HG03159 (cell line): ENCODE data around the gene RNH1.
A peak's percentile ranks its signal among the peaks of the same experiment; 100 is the strongest.

ENCODE experiments used
- ATAC-seq: cut with Tn5 transposase; IDR thresholded peaks from one replicate; pipeline ENCODE4 v1.9.1; 2021; ENCODE audit warnings: mild to moderate bottlenecking, moderate library complexity; ENCODE audit not compliant: unreplicated experiment

The RNH1 gene

DNA sequence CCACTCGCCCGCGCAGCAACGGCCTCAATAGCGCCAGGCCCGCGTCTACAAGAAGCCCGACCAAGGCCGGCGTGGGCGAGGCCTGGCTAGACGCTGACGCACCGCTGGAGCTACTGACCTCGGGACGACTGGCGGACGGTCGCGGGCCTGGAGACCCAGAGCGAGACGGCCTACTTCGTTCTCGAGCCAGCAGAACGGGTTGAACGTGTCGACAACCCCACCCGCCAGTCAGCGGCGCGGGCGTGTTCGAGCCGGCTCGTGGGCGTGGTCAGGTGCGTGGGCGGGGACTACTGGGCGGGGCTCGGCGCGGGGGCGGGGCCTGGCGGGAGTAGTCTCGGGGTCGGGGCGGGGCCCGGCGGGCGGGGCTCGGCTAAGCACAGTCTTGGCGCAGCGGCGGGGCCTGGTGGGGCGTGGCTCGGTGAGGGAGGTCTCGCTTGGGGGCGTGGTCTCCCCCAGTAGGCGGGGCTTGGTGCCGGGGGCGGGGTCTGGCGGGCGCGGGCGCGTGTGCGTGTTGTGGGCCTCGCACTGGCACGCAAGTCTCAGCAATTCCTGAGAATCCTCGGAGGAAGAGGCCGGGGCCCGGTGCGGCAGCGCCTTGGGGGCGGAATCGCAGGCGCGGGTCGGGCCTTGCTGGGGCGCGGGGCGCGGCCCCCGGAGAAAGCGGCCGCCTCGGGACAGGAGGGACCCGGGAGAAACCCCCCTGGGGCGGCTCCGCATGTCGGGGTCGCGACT, at the start of gene RNH1:
Gene RNH1, minus strand, starts transcription at position 248 of the 732 bp plus-strand sequence. CDS start 5,080 bp downstream, outside the sequence.
- ATAC-seq: peak; percentile 46

DNA sequence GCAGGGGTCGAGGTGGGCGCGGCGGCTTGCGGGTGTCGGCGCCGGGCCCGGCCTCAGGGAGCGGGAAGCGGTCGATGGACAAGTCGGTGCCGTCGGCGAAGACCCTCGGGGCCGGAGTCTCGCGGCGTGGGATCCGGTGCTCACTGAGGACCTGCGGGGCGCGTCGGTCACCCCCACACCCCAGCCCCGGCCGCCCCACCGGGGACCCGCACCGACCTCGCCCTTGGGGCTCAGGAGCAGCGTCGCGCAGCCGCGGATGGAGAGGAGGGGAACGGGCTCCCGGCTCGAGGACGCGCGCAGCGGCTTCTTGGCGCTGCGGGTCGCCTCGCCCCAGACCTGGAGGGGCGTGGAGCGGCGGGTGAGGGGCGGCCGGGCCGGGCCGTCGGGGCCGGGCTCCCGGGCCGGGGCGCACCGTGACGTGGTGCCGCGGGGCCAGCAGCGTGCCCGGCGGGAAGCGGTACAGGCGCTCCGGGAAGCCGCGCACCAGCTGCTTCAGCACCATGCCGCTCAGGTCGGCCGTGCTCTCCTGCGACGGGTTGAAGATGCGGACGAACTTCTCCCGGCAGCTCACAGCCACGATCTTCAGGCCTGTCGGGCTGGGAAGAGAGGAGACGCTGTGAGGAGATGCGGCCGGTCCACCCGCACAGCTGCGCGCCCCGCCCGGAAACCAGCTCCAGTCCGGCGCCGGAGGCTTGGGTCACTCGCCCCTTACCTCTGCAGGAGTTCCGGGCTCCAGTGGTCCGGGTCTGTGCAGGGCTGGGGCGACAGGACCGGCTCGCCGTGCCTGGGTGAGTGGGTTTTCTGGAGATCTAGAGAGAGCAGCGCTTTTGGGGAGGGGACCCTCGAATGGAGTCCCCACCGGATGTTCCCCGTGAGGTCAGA, 49.0 kb upstream of the RNH1 start:
- ATAC-seq: no peak

- ATAC-seq: no peak
Observed at GRCh38 chr11:555227-555779, 48.3 kb upstream of the RNH1 start.

DNA sequence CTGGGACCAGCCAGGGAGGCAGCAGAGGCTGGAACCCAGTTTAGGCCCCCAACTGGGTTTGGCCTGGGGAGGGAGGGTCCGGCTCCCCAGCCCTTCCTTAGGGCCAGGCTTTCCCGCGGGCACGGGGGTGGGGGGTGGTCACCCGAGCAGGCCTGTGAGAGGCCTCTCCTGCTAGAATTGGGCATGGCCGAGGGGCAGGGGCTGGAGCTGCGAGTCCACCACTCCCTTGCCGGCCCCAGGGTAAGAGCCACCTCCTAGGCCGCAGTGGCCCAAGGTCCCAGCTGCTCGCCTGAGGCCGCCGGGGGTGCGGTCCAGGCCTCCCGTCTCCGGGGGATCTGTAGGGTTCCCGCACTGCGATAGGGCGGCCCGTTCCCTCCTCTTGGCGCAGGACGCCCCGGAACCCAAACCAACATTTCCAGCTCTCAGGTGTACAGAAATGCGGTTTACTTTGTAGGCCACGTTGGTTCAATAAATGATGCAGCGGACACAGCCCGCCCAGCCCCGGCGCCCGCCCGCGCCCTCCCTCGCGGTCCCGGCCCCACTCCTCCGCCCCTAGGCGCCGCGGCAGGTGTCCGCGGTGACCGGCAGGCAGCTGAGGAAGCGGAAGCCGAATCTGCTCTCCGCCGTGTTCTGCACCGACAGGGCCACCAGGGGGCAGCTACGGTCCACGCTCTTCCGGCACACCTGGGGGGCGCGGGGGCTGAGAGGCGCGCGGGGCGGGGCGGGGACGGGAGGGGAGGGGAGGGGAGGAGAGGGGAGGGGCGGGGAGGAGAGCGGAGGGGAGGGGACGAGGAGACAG, 47.6 kb upstream of the RNH1 start:
- no peak for ATAC-seq

- no peak for ATAC-seq
Observed at GRCh38 chr11:553988-554340, 46.9 kb upstream of the RNH1 start.

DNA sequence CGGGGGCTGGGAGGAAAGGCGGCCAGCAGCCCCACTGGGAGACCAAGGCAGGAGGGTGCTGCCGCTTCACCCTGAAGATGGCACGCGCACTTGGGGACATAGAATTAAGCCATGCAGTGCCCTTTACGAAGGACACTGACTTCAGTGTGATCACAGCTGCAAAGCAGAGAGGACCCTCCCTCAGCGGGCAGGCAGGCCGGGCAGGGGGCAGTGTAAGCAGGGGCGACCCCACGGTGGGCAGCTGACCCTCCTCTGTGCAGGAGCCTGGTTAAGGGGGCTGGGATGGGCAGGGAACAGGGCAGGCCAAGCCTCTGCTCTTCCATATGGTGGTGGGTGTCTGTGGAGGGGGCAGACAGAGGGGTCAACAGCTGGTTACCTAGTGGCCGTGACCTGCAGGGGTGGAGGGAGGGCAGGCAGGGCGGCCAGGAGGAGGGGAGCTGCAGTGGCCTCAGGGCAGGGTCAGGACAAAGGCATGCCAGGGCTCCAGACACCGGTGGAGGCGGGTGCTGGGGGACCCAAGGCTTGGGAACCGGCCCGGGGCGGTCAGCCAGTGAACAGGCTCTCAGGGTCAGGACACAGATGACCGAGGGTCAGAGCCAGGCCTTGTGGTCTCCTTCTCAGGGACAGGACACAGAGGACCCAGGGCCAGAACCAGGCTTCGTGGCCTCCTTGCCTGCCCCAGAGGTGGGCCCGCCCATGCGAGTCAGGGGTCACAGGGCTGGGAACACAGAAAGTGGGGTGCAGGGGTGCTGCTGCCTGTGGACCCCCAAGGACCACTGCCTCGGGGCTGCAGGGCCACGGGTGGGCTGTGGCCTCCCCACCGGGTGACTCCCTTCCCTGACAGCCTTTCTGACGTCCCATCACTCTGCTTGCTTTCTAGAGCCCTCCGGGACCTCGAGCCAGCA, 46.3 kb upstream of the RNH1 start:
- no peak for ATAC-seq

DNA sequence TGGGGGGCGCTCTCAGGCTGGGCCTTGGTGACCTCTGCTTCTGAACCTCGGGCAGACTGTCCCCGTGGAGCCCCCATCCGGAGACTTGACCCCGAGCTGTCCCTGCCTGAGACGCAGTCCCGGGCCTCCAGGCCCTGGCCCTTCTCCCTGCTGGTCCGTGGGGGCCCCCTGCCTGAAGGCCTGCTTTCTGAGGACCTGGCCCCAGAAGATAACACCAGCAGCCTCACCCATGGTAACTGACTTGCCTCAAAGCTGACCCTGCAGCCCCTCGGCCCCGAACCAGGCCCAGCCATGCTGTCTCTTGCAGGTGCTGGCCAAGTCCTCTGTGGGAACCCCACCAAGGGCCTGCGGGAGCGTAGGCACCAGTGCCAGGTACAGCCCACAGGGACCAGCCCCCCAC, 44.6 kb upstream of the RNH1 start:
- ATAC-seq: no peak

DNA sequence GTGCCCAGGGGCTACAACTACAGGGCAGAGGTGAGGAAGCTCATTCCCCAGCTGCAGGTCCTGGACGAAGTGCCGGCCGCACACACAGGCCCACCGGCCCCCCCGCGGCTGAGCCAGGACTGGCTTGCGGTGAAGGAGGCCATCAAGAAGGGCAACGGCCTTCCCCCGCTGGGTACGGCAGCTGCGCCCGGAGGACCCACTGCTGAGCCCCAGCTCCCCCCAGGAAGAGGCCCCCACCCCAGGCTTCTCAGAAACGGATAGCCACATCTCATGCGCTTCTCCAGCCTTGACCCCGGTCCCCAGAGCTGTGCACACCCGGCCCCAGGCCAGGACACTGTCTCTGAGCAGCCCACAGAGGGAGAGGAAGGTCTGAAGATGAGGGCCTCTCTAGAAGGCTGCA, 44.1 kb upstream of the RNH1 start:
- no peak for ATAC-seq

- ATAC-seq: no peak
Observed at GRCh38 chr11:550746-551085, 43.7 kb upstream of the RNH1 start.

GRCh38 chr11:550021-550745, 43.1 kb upstream of the RNH1 start:
- ATAC-seq: no peak

DNA sequence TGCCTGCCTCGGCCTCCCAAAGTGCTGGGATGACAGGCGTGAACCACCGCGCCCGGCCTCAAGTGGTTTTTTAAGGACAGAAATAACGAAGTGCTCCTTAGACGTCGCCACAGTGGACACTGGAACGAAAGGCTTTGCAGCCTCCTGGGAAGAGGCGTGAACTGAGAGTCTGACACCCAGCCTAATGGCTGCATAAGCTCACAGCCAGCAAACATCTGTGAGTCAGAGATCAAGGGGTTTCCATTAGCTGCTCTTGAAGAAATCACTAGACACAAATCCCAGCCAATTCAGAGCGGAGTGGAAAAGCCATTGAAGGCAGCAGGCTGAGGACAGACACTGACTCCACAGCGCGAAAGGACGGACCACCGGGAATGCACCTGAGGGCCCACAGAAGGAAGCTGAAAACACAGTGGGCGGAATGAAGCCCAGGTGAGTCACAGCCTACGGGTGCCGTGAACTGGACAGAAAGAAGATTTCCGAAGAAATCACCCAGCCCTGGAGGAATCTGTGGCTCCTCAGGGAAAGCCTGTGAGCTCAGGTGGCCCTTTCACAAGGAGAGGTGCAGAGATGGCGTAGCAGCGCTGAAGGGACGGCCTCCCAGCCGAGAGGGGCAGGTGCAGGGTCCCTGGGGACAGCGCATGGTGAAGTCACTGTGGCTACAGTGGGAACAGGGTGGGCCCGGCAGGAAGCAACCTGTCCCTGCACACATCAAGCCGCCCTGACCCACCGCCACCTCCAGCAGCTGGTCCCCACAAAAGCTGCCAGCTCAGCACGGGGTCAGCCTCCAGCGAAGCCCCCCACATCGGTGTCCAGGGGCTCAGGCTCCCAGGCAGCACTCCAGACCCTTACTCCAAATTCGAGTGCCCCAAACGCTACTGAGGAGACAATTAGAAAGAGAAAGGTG, 41.9 kb upstream of the RNH1 start:
- ATAC-seq: no peak

DNA sequence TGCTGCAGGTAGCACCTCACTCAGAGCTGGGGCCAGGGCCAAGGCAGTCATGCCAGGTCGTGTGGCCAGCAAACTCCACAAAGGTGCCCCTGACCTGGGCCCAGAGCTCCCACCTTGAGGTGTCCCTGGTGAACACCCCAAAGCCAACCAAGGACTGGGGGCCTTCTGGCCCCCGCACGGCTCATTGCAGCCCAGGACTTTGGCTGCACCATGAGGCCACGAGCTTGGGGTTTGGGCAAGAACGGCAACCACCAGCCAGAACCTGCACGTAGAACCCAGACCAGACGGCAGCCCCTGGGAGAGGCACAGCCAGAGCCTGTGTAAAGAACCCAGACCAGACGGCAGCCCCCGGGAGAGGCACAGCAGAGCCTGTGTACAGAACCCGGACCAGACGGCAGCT, 38.1 kb upstream of the RNH1 start:
- no peak for ATAC-seq

DNA sequence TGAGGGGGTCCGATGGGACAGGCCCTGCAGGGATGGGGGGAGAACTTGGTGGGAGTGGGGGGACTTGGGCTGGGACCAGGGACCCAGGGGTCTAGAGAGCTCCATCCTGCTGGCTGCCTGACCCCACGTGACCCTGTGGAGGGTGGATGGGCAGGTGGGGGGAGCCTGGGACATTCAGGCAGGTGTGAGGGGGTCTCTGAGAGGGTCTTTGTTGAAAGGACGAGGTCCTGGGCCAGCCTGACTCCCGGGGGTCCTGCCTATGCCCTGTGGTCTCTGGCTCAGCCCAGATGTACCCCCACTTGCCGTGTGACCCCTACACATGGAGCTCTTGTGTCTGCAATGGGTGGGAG, 37.8 kb upstream of the RNH1 start:
- no peak for ATAC-seq

- no peak for ATAC-seq
Observed at GRCh38 chr11:541433-541885, 34.4 kb upstream of the RNH1 start.

DNA sequence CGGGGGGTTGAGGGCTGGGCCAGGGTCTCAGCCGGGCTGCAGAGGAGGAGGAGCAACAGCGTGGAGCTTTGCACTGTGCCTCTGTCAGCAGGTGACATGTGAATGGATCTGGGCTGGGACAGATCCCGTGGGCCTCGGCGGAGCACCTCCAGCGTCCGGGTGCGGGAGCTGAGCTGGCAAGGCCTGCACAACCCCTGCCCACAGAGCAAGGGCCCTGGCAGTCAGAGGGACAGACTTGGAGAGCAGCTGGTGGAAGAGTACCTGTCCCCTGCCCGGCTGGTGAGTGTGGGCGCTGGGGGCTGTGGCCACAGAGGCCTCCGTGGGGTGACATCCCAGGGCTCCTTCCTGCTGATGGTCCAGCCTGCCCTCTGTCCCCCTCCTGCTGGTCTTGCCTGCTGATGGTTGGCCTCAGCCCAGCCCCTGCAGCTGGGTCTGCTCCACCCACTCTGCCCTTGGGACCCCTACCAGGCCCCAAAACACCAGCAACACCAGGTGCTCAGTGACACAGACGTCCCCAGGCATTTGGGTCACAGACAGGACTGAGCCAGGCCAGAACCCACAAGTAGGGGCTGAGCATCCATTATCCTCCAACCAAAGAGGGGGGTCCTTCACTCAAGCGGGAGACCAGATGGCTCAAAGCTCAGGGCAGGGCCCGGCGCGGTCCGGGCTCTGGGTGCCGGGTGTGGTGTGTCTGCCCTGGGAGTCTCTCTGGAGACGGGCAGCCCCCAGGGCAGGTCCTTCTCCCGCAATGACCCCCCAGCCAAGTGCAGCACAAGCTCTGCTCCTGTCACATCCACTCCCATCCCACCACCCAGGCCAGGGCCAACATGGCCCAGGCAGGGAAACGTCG, 33.8 kb upstream of the RNH1 start:
- no peak for ATAC-seq

- ATAC-seq: no peak
Observed at GRCh38 chr11:539971-540481, 33.0 kb upstream of the RNH1 start.

DNA sequence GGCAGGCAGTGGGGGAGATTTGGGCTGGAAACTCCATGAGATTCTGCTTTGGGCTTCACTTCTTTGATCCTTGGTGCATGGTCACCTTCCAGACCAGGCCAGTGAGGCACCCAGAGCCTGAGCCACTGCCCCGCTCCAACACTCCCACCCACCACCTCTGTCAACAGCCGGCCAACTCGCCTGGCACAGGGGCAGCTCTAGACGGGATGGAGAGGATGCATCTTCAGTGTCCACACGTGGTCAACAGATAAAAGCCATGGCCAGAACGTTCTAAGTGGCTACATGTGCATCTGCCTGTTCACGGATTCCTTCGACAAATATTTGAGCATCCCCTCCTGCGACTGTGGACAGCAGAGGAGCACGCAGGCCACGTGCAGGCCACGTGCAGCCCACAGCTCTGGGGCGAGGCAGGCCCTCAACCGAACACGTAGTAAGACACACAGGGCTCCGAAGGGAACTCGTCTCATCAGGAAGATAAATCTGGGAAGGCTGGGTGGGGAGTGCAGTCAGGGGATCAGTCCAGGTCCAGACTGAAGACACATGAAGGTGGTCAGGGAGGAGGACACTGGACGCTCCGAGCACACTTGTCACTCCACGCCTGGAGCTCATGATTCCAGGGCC, 31.5 kb upstream of the RNH1 start:
- ATAC-seq: no peak
